ENCODE results near the gene ARRB2. TPM values are rescaled to one million over a fixed set of nuclear protein-coding genes. Genes with fewer than 3 reads are reported as not detected.

The ARRB2 gene
- total and polyA plus RNA-seq, 2 of the 4 experiments (the other 2 are of a cell fraction) = 3.9 to 10.6 TPM

DNA sequence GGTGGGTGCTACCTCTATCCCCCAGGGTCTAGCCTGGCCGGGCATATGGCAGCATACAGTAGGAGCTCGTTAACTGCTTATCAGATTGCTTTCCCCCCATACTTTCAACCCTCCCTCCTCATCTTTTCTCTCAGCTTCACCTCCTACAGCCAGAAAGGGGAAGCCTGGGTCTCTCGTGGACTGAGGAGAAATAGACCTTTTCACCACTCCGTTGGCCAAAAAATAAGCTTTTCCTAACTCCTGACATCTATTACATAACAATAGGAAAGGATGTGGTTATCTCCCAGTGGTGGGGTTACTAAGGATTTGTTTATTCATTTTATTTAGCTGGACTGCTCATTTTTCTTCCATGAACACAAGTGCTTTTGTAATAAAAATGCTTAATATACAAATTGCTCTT lies 38.3 kb downstream of the ARRB2 start:
- Histone ChIP-seq H3K56ac (ENCODE audit: extremely low read depth, insufficient read depth, low read length) (no peak overlapping the region), H3K27ac (ENCODE audit: insufficient read depth, low read length) (no peak overlapping the region), H3K9me1 (ENCODE audit: insufficient read depth, low read length) (no peaks in the 10 kb centered on the region), H3K14ac (replicated peaks; ENCODE audit: low read depth, low read length) (no peak overlapping the region), H3K18ac (ENCODE audit: low read depth, low read length) (no peak overlapping the region), H4K20me1 (ENCODE audit: insufficient read depth, low read length) (no peaks in the 10 kb centered on the region), H3K9me3 (ENCODE audit: control insufficient read depth, insufficient read depth, low read length) (no peaks in the 10 kb centered on the region), H2BK15ac (ENCODE audit: low read depth, low read length) (no peak overlapping the region), H3K79me1 (ENCODE audit: low read depth in 1 of 2, low read length in 2 of 2) (no peaks in the 10 kb centered on the region), H3K23ac (ENCODE audit: low read depth, low read length) (no peak overlapping the region), H2BK120ac (ENCODE audit: low read depth, low read length) (no peak overlapping the region), H3K4ac (ENCODE audit: low read depth, low read length) (no peak overlapping the region), H4K91ac (ENCODE audit: insufficient read depth, low read depth, low read length) (no peak overlapping the region), H3K9ac (ENCODE audit: low read depth, low read length) (no peak overlapping the region), H2AFZ (replicated peaks; ENCODE audit: low read length, poor library complexity) (no peak overlapping the region), H3K36me3 (ENCODE audit: control insufficient read depth, insufficient read depth, low read length) (no peaks in the 10 kb centered on the region), H3K4me2 (ENCODE audit: low read depth, low read length) (no peak overlapping the region), H3K27me3 (ENCODE audit: control insufficient read depth, insufficient read depth, low read length) (peaks cover 49% of the 10 kb centered on the region), H3K4me3 (ENCODE audit: insufficient read depth, low read depth, low read length) (no peak overlapping the region), H2BK5ac (ENCODE audit: low read depth, low read length, poor library complexity, severe bottlenecking) (no peak overlapping the region), H2AK5ac (ENCODE audit: low read depth, low read length) (no peak overlapping the region), H3K4me1 (ENCODE audit: control insufficient read depth, insufficient read depth, low read length) (peaks cover 2% of the 10 kb centered on the region; the same call in 1 of the 2 replicates), H4K5ac (ENCODE audit: low read depth, low read length) (no peak overlapping the region), H4K8ac (ENCODE audit: low read depth in 2 of 2, low read length in 2 of 2) (no peak overlapping the region), H2AK9ac (replicated peaks; ENCODE audit: low read depth, low read length, poor library complexity) (no peak overlapping the region), H2BK20ac (ENCODE audit: low read depth, low read length) (no peak overlapping the region)
- TF ChIP-seq SMC3 (IDR thresholded peaks at IDR 0.05; ENCODE audit: low read depth, low read length) (no peak), CTCF (conservative IDR thresholded peaks at IDR 0.05; ENCODE audit: low read depth, low read length) (no peak), CEBPB (IDR thresholded peaks at IDR 0.05; ENCODE audit: low read depth, low read length) (no peak), CHD1 (IDR thresholded peaks at IDR 0.05; ENCODE audit: low read depth, low read length) (no peak)
- WGBS, 2 experiments (ENCODE audit: extremely low coverage in 2 of 2, insufficient read length in 1 of 2) = no CpG with 5 or more reads among the region's 4 CpGs
- in situ Hi-C loops (cut with MboI; ENCODE audit: low sequenced_read_pairs) (no loop called here), dilution Hi-C loops (cut with HindIII; ENCODE audit: low sequenced_read_pairs, unreplicated experiment) (no loop called here), intact Hi-C loops (cut with micrococcal nuclease) (no loop called here)
- no peak for ATAC-seq (ENCODE audit: low read depth)
- ChIA-PET CTCF (no interaction called here), POLR2A (ENCODE audit: unreplicated experiment) (no interaction called here)
- BruUV-seq (replicated peaks) = no TSS peak
- DNase-seq = no peak
